Muscle of leg (tissue), 11 donors: ENCODE measurements around the gene CTBP2. TPM values are rescaled to one million over a fixed set of nuclear protein-coding genes. Genes with fewer than 3 reads are reported as not detected.
"Not testable (repeated sequence)": the region's sequence is repeated elsewhere in the genome, so short reads cannot be mapped to it uniquely, and the experiment has no call there.

Experiments used
- DNase-seq: peaks from one replicate; pipeline ENCODE4 v3.0.0; 2013
- H3K27ac ChIP-seq: one replicate; pipeline ENCODE4 v1.5.1; 2013; ENCODE audit warnings: mild to moderate bottlenecking, low read length, control low read depth
- H3K27me3 ChIP-seq: one replicate; pipeline ENCODE4 v1.6.1; 2013; ENCODE audit warnings: low read length; ENCODE audit not compliant: control insufficient read depth, insufficient read depth
- H3K36me3 ChIP-seq: one replicate; pipeline ENCODE4 v1.6.1; 2013; ENCODE audit warnings: low read length; ENCODE audit not compliant: control insufficient read depth, insufficient read depth
- H3K4me1 ChIP-seq: one replicate; pipeline ENCODE4 v1.6.1; 2013; ENCODE audit warnings: low read length; ENCODE audit not compliant: control insufficient read depth, insufficient read depth
- H3K4me3 ChIP-seq: one replicate; pipeline ENCODE4 v1.5.1; 2013; ENCODE audit warnings: low read length, control low read depth
- H3K9me3 ChIP-seq: replicated peaks from 2 replicates; pipeline ENCODE4 v1.6.1; 2013; ENCODE audit warnings: low read depth, low read length; ENCODE audit not compliant: control insufficient read depth
- WGBS: methylation state at CpG from one replicate; pipeline ENCODE4 v1.1.5; 2013; ENCODE audit warnings: missing lambda C conversion rate; ENCODE audit not compliant: insufficient coverage; 5-methylcytosine and 5-hydroxymethylcytosine counted together
- polyA plus RNA-seq, 8 donors: library from polyadenylated mRNA; unstranded; fragments of 120-200 nt; gene quantifications; one replicate each; pipeline versions ENCODE4 v1.2.1 to v1.2.3, GENCODE V29; 2013; ENCODE audit warnings: inconsistent platforms in 1 of 8, low replicate concordance in 1 of 8; ENCODE audit not compliant: insufficient read length in 8 of 8, insufficient read depth in 1 of 8
- total RNA-seq: library from RNA; stranded (reverse); fragments of 120-200 nt; gene quantifications from one replicate; pipeline ENCODE4 v1.2.4, GENCODE V29; 2013

CTBP2 gene
- total and polyA plus RNA-seq, 9 donors = 32.4 to 50.2 (median 41.0) TPM

- no peaks in the 10 kb centered on the region for H3K27me3 ChIP-seq
- peaks cover 15% of the 10 kb centered on the region for H3K36me3 ChIP-seq
- H3K27ac ChIP-seq = peak overlapping the region; percentile 49
- no peak overlapping the region for H3K4me3 ChIP-seq
- peaks cover 66% of the 10 kb centered on the region for H3K4me1 ChIP-seq
- no peaks in the 10 kb centered on the region for H3K9me3 ChIP-seq
- 40% methylated on average over 3 of the region's 9 CpGs for WGBS
- peak; percentile 61 for DNase-seq
Observed at GRCh38 chr10:125153703-125154490, 6.5 kb downstream of the CTBP2 start.

GRCh38 chr10:125152450-125153368, 7.7 kb downstream of the CTBP2 start:
- H3K27ac ChIP-seq = peak overlapping the region; percentile 42
- no peaks in the 10 kb centered on the region for H3K27me3 ChIP-seq
- H3K4me1 ChIP-seq = peaks cover 78% of the 10 kb centered on the region
- H3K36me3 ChIP-seq = peaks cover 17% of the 10 kb centered on the region
- no peak overlapping the region for H3K4me3 ChIP-seq
- H3K9me3 ChIP-seq = no peaks in the 10 kb centered on the region
- WGBS = 52% methylated on average over 13 of the region's 21 CpGs
- DNase-seq = peak; percentile 69

GRCh38 chr10:125151553-125152449, 8.6 kb downstream of the CTBP2 start:
- Histone ChIP-seq H3K4me1 (peaks cover 80% of the 10 kb centered on the region), H3K27me3 (no peaks in the 10 kb centered on the region), H3K9me3 (no peaks in the 10 kb centered on the region), H3K4me3 (no peak overlapping the region), H3K27ac (no peak overlapping the region), H3K36me3 (peaks cover 22% of the 10 kb centered on the region)
- 30% methylated on average over 60 of the region's 81 CpGs for WGBS
- DNase-seq = no peak

GRCh38 chr10:125151170-125151552, 9.2 kb downstream of the CTBP2 start:
- no peak overlapping the region for H3K4me3 ChIP-seq
- H3K27ac ChIP-seq = no peak overlapping the region
- H3K9me3 ChIP-seq = no peaks in the 10 kb centered on the region
- H3K36me3 ChIP-seq = peaks cover 23% of the 10 kb centered on the region
- no peaks in the 10 kb centered on the region for H3K27me3 ChIP-seq
- no peak for DNase-seq
- WGBS = 93% methylated on average over 24 of the region's 24 CpGs
- peaks cover 82% of the 10 kb centered on the region for H3K4me1 ChIP-seq

- H3K27me3 ChIP-seq, H3K27ac ChIP-seq, H3K9me3 ChIP-seq, H3K4me3 ChIP-seq, DNase-seq: not testable (repeated sequence)
- H3K4me1 ChIP-seq = peaks cover 76% of the 10 kb centered on the region
- H3K36me3 ChIP-seq = peaks cover 23% of the 10 kb centered on the region
- WGBS = 70% methylated on average over 12 of the region's 16 CpGs
Observed at GRCh38 chr10:125150376-125151083, 9.8 kb downstream of the CTBP2 start.

GRCh38 chr10:125149680-125150047, 10.7 kb downstream of the CTBP2 start:
- 91% methylated on average over 7 of the region's 7 CpGs for WGBS
- peak overlapping the region; percentile 17 for H3K27ac ChIP-seq
- DNase-seq = no peak
- no peaks in the 10 kb centered on the region for H3K9me3 ChIP-seq
- no peaks in the 10 kb centered on the region for H3K27me3 ChIP-seq
- H3K4me3 ChIP-seq = no peak overlapping the region
- H3K4me1 ChIP-seq = peaks cover 78% of the 10 kb centered on the region
- peaks cover 23% of the 10 kb centered on the region for H3K36me3 ChIP-seq

- Histone ChIP-seq H3K4me3 (no peak overlapping the region), H3K27ac (peak overlapping the region; percentile 29), H3K27me3 (no peaks in the 10 kb centered on the region), H3K9me3 (no peaks in the 10 kb centered on the region), H3K4me1 (peaks cover 79% of the 10 kb centered on the region), H3K36me3 (peaks cover 23% of the 10 kb centered on the region)
- DNase-seq = peak; percentile 48
- WGBS = 72% methylated on average over 8 of the region's 12 CpGs
Observed at GRCh38 chr10:125149036-125149679, 11.2 kb downstream of the CTBP2 start.

- WGBS = 63% methylated on average over 2 of the region's 4 CpGs
- Histone ChIP-seq H3K9me3 (no peaks in the 10 kb centered on the region), H3K4me1 (peaks cover 77% of the 10 kb centered on the region), H3K27me3 (no peaks in the 10 kb centered on the region), H3K27ac (peak overlapping the region; percentile 26), H3K4me3 (no peak overlapping the region), H3K36me3 (peaks cover 23% of the 10 kb centered on the region)
- DNase-seq = no peak
Observed at GRCh38 chr10:125148528-125148927, 11.8 kb downstream of the CTBP2 start.

- H3K27me3 ChIP-seq = no peaks in the 10 kb centered on the region
- H3K9me3 ChIP-seq = no peaks in the 10 kb centered on the region
- peaks cover 72% of the 10 kb centered on the region for H3K4me1 ChIP-seq
- peak overlapping the region; percentile 53 for H3K27ac ChIP-seq
- 7% methylated on average over 2 of the region's 7 CpGs for WGBS
- no peak overlapping the region for H3K4me3 ChIP-seq
- no peak for DNase-seq
- peaks cover 23% of the 10 kb centered on the region for H3K36me3 ChIP-seq
Observed at GRCh38 chr10:125147971-125148439, 12.4 kb downstream of the CTBP2 start.
